Body of pancreas (tissue), 4 donors: ENCODE data around the gene PTPRA. TPM values are rescaled to one million over a fixed set of nuclear protein-coding genes. Genes with fewer than 3 reads are reported as not detected.

Experiments
- ATAC-seq: fragments of 150-250 bp; one replicate; pipeline ENCODE4 v1.9.1; 2016
- DNase-seq, 4 donors: peaks; one replicate each; pipeline ENCODE4 v3.0.0-alpha.2; 2019
- H3K27ac ChIP-seq, 4 donors: fragments of 200-600 bp; sonication (generic); 1 replicate in 3 of 4; 2 replicates in 1 of 4; pipeline versions ENCODE4 v1.5.1 to v1.6.1; 2016 to 2019; ENCODE audit warnings: mild to moderate bottlenecking in 1 of 4, mixed read lengths in 1 of 4, moderate library complexity in 1 of 4
- H3K27me3 ChIP-seq, 2 donors: fragments of 200-600 bp; sonication (generic); one replicate each; pipeline ENCODE4 v1.6.0; 2016; ENCODE audit warnings: mild to moderate bottlenecking in 1 of 2
- H3K36me3 ChIP-seq, 2 donors: fragments of 200-600 bp; sonication (generic); replicated peaks in 1 of 2; 2 replicates each; pipeline ENCODE4 v1.5.1; 2016; ENCODE audit warnings: low read depth in 2 of 2; ENCODE audit not compliant: insufficient read depth in 1 of 2
- H3K4me1 ChIP-seq: fragments of 200-600 bp; sonication (generic); one replicate; pipeline ENCODE4 v1.6.0; 2016
- H3K4me3 ChIP-seq, 2 donors: fragments of 200-600 bp; sonication (generic); 1 replicate in 1 of 2; 2 replicates in 1 of 2; pipeline ENCODE4 v1.5.1; 2016 to 2019
- H3K9me3 ChIP-seq, 3 donors: fragments of 200-600 bp; sonication (generic); 1 replicate in 2 of 3; 2 replicates in 1 of 3; pipeline ENCODE4 v1.5.1; 2016
- CTCF ChIP-seq, 7 experiments: fragments of 450-650 bp in 4 of 7; fragments of 200-600 bp in 3 of 7; sonication (generic) in 3 of 7; IDR thresholded peaks; one replicate each; pipeline ENCODE4 v1.5.1; 2016 to 2019; ENCODE audit warnings: antibody characterized with exemption in 7 of 7
- POLR2A ChIP-seq, 3 donors: fragments of 450-650 bp; IDR thresholded peaks; one replicate each; pipeline ENCODE4 v1.6.1; 2016; ENCODE audit warnings: antibody characterized with exemption in 3 of 3, mild to moderate bottlenecking in 2 of 3
- WGBS, 2 donors: methylation state at CpG; one replicate each; pipeline ENCODE4 v1.1.5; 2017; 5-methylcytosine and 5-hydroxymethylcytosine counted together
- intact Hi-C: fragments of 100-400 bp; cut with DNase I; formaldehyde crosslinking; loops from one replicate; pipeline ENCODE4 v1.15.1; 2023
- total RNA-seq, 2 donors: library from RNA; depleted of rRNA; stranded (reverse); fragments of >200 nt; gene quantifications; one replicate each; pipeline ENCODE4 v1.1.0, GENCODE V29; 2016

The PTPRA gene
- total RNA-seq, 2 donors from 2014 or later, result 22.3 to 24.1 TPM

- ATAC-seq (no peak), DNase-seq (no peak)
- TF ChIP-seq POLR2A (IDR thresholded peaks at IDR 0.05) (no peak), CTCF (IDR thresholded peaks at IDR 0.05) (peak in 2 of 7 experiments; percentile 19 to 21)
- no peaks in the 10 kb centered on the region for H3K36me3 ChIP-seq
- H3K4me1 ChIP-seq, result peaks cover 6% of the 10 kb centered on the region
- H3K4me3 ChIP-seq, result no peak overlapping the region
- no peak overlapping the region for H3K27ac ChIP-seq
- H3K9me3 ChIP-seq, result no peaks in the 10 kb centered on the region
- H3K27me3 ChIP-seq, result no peaks in the 10 kb centered on the region
- intact Hi-C loops, result no loop called here
These were observed 40.9 kb downstream of the PTPRA start for GRCh38 chr20:2914160-2914559.

GRCh38 chr20:2917266-2917665, 44.0 kb downstream of the PTPRA start:
- Histone ChIP-seq H3K9me3 (no peaks in the 10 kb centered on the region), H3K4me1 (peaks cover 21% of the 10 kb centered on the region), H3K36me3 (no peaks in the 10 kb centered on the region), H3K27ac (no peak overlapping the region), H3K4me3 (no peak overlapping the region), H3K27me3 (no peaks in the 10 kb centered on the region)
- no peak for DNase-seq
- no peak for ATAC-seq
- intact Hi-C loops, result no loop called here
- TF ChIP-seq CTCF (IDR thresholded peaks at IDR 0.05), result no peak
- TF ChIP-seq POLR2A (IDR thresholded peaks at IDR 0.05), result no peak

GRCh38 chr20:2918096-2919049, 45.1 kb downstream of the PTPRA start:
- Histone ChIP-seq H3K36me3 (no peaks in the 10 kb centered on the region), H3K27ac (no peak overlapping the region)

GRCh38 chr20:2919518-2920245, 46.4 kb downstream of the PTPRA start:
- H3K27ac ChIP-seq, result peak overlapping the region in 1 of 4 donors; percentile 34
- no peak for DNase-seq
- no peaks in the 10 kb centered on the region for H3K27me3 ChIP-seq
- peaks cover 27% of the 10 kb centered on the region for H3K4me1 ChIP-seq
- ATAC-seq, result peak; percentile 59
- peaks cover 0 to 2% of the 10 kb centered on the region in 2 donors for H3K36me3 ChIP-seq
- intact Hi-C loops, result no loop called here
- no peak overlapping the region for H3K4me3 ChIP-seq
- no peaks in the 10 kb centered on the region for H3K9me3 ChIP-seq
- TF ChIP-seq CTCF (IDR thresholded peaks at IDR 0.05), result no peak
- TF ChIP-seq POLR2A (IDR thresholded peaks at IDR 0.05), result no peak
- WGBS, 2 donors, result 36 to 43% methylated on average over 2 of the region's 2 CpGs

More at GRCh38 chr20:2918096-2919049, 45.1 kb downstream of the PTPRA start:
- intact Hi-C loops, result no loop called here
- 78 to 82% methylated on average over 7 of the region's 7 CpGs for WGBS, 2 donors
- TF ChIP-seq POLR2A (IDR thresholded peaks at IDR 0.05), result no peak
- no peak for TF ChIP-seq CTCF (IDR thresholded peaks at IDR 0.05)
- peaks cover 27% of the 10 kb centered on the region for H3K4me1 ChIP-seq
- no peaks in the 10 kb centered on the region for H3K27me3 ChIP-seq
- DNase-seq (no peak), ATAC-seq (no peak)
- no peak overlapping the region for H3K4me3 ChIP-seq
- no peaks in the 10 kb centered on the region for H3K9me3 ChIP-seq
